Measurements from ENCODE around the gene KCNN3.

The KCNN3 gene

DNA sequence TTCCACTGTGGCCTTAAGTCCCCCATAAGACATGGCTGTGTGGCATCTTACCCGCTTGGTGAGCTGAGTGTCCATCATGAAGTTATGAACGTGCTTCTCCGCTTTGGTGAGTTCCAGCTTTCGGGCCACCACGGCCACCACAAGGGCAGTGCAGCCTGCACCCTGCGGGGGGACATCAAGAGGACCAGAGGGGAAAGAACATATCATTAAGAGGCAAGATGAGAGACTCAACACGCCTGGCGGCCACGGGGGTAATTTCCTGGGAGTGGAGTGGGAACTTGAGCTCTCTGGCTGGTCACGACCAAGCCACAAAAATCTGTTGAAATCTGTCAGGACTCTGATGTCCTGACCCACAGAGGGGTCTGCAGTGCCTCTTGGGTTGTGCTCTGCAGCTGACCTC, 144.2 kb downstream of the KCNN3 start:
- H3K9ac ChIP-seq (ENCODE audit: low read length), result no peak overlapping the region
- H3K36me3 ChIP-seq (ENCODE audit: control insufficient read depth, insufficient read depth, low read length), result no peaks in the 10 kb centered on the region
- H3K4me1 ChIP-seq (ENCODE audit: control insufficient read depth, insufficient read depth, low read length), result peaks cover 22% of the 10 kb centered on the region

GRCh38 chr1:154720328-154721297, 149.5 kb downstream of the KCNN3 start:
- Histone ChIP-seq H3K4me1 (ENCODE audit: control insufficient read depth, insufficient read depth, low read length) (peaks cover 9% of the 10 kb centered on the region), H3K36me3 (ENCODE audit: control insufficient read depth, insufficient read depth, low read length) (no peaks in the 10 kb centered on the region), H3K9me3 (ENCODE audit: control insufficient read depth, low read length) (no peaks in the 10 kb centered on the region), H3K9ac (ENCODE audit: low read length) (no peak overlapping the region), H3K4me3 (ENCODE audit: low read length) (no peak overlapping the region), H3K27me3 (ENCODE audit: control insufficient read depth, insufficient read depth, low read length) (no peaks in the 10 kb centered on the region)

More for the DNA sequence above, 144.2 kb downstream of the KCNN3 start:
- Histone ChIP-seq H3K27me3 (ENCODE audit: control insufficient read depth, insufficient read depth, low read length) (no peaks in the 10 kb centered on the region), H3K9me3 (ENCODE audit: control insufficient read depth, low read length) (no peaks in the 10 kb centered on the region), H3K4me3 (ENCODE audit: low read length) (no peak overlapping the region)

DNA sequence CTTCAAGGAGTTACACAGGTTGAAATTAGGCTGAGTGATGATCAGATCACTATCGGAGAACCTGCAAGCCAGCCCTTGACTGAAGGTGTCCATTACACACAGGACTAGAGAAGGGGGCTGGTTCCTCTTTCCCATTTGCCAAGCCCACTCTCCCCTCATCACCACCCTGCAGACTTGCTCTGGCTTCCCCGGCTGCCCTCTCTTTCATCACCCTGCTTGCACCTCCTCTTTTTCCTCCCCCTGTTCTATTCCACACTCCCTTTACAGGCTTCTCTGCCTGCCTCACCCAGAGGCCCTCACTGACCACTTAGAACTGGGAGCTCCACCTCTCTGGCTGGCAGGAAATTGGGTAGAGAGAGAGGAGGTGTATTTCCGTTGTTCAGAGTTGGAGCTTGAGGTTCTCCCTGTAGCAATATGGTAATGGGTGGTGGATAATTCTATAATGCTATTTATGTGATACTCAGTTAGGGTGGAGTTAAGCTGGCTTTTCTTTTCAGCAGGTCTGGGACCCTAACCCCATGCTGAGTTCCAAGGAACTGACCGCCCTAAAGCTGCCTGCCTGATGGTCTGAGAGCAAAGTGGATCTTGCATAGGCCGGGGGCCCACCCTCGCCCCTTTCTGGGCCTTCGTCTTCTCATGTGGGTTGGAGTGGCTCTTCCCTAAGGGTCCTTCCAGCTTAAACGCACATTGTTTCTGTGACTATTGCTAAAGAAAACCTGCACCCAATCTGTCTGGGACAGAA, 150.3 kb downstream of the KCNN3 start:
- Histone ChIP-seq H3K4me1 (ENCODE audit: control insufficient read depth, insufficient read depth, low read length) (peaks cover 9% of the 10 kb centered on the region), H3K9me3 (ENCODE audit: control insufficient read depth, low read length) (no peaks in the 10 kb centered on the region), H3K27me3 (ENCODE audit: control insufficient read depth, insufficient read depth, low read length) (no peaks in the 10 kb centered on the region), H3K36me3 (ENCODE audit: control insufficient read depth, insufficient read depth, low read length) (no peaks in the 10 kb centered on the region), H3K9ac (ENCODE audit: low read length) (no peak overlapping the region), H3K4me3 (ENCODE audit: low read length) (no peak overlapping the region)

DNA sequence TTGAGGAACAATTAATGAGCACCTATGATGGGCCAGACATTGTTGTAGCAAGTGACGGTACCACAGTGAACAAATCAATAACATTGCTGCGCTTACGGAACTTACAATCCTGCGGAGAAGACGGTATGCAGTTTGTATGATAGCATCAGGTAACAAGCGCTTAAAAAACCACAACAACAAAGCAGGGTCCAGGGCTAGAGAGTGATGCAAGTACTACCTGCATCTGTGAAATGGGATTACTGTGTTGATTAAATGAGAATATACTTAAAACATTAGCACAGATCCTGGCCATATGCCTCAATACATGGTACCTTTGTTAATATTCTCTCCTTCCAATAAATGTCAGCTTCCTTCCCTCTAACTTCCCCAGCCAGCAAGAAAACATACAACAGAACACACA, 151.5 kb downstream of the KCNN3 start:
- H3K9ac ChIP-seq (ENCODE audit: low read length), result no peak overlapping the region
- peaks cover 5% of the 10 kb centered on the region for H3K36me3 ChIP-seq (ENCODE audit: control insufficient read depth, insufficient read depth, low read length)
- H3K4me1 ChIP-seq (ENCODE audit: control insufficient read depth, insufficient read depth, low read length), result no peaks in the 10 kb centered on the region
- H3K9me3 ChIP-seq (ENCODE audit: control insufficient read depth, low read length), result no peaks in the 10 kb centered on the region
- no peaks in the 10 kb centered on the region for H3K27me3 ChIP-seq (ENCODE audit: control insufficient read depth, insufficient read depth, low read length)
- H3K4me3 ChIP-seq (ENCODE audit: low read length), result no peak overlapping the region

DNA sequence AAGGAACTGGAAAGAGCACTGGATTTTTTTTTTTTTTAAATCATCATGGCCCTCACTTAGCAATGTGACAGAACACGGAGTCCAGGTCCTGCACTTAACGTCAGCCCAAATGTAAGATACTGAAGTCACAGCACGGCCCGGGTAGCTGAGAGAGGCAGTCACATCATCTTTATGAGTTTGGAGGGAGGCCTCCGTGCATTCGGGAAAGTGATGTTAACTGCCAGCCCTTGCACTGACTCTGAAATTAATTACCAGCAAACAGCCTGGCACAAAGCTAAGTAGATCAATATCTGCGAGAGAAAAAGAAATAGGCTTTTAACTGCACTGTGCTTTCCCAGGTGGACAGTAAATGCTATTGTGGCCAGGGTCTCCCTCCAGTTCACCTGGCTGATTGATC, 152.6 kb downstream of the KCNN3 start:
- Histone ChIP-seq H3K9me3 (ENCODE audit: control insufficient read depth, low read length) (no peaks in the 10 kb centered on the region), H3K9ac (ENCODE audit: low read length) (no peak overlapping the region), H3K27me3 (ENCODE audit: control insufficient read depth, insufficient read depth, low read length) (no peaks in the 10 kb centered on the region), H3K36me3 (ENCODE audit: control insufficient read depth, insufficient read depth, low read length) (peaks cover 5% of the 10 kb centered on the region), H3K4me1 (ENCODE audit: control insufficient read depth, insufficient read depth, low read length) (no peaks in the 10 kb centered on the region), H3K4me3 (ENCODE audit: low read length) (no peak overlapping the region)

GRCh38 chr1:154716614-154717527, 153.2 kb downstream of the KCNN3 start:
- Histone ChIP-seq H3K27me3 (ENCODE audit: control insufficient read depth, insufficient read depth, low read length) (no peaks in the 10 kb centered on the region), H3K4me3 (ENCODE audit: low read length) (no peak overlapping the region), H3K9ac (ENCODE audit: low read length) (no peak overlapping the region), H3K36me3 (ENCODE audit: control insufficient read depth, insufficient read depth, low read length) (peaks cover 5% of the 10 kb centered on the region), H3K4me1 (ENCODE audit: control insufficient read depth, insufficient read depth, low read length) (no peaks in the 10 kb centered on the region), H3K9me3 (ENCODE audit: control insufficient read depth, low read length) (no peaks in the 10 kb centered on the region)

DNA sequence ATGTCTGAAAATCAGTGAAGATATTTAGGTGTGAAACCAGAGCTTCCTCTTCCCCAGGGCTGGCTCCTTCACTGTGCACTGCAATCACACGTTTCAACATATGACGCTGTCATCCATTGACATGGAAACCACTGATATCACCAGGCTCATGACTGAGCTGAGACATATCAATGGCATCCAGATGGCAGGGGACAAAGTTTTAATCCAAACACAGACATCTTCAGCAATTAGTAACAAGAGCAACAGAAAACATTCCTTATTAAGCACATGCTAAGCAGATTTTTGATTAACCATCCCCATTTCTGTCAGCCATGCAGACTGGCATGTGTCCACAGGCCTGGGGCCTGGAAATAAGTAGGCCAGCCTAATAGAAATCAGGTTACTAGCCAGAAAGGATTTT, 154.1 kb downstream of the KCNN3 start:
- Histone ChIP-seq H3K4me3 (ENCODE audit: low read length) (no peak overlapping the region), H3K4me1 (ENCODE audit: control insufficient read depth, insufficient read depth, low read length) (no peaks in the 10 kb centered on the region), H3K27me3 (ENCODE audit: control insufficient read depth, insufficient read depth, low read length) (no peaks in the 10 kb centered on the region), H3K9me3 (ENCODE audit: control insufficient read depth, low read length) (no peaks in the 10 kb centered on the region), H3K9ac (ENCODE audit: low read length) (no peak overlapping the region), H3K36me3 (ENCODE audit: control insufficient read depth, insufficient read depth, low read length) (peaks cover 5% of the 10 kb centered on the region)

GRCh38 chr1:154715385-154715784, 154.7 kb downstream of the KCNN3 start:
- Histone ChIP-seq H3K36me3 (ENCODE audit: control insufficient read depth, insufficient read depth, low read length) (peaks cover 5% of the 10 kb centered on the region), H3K27me3 (ENCODE audit: control insufficient read depth, insufficient read depth, low read length) (no peaks in the 10 kb centered on the region), H3K4me1 (ENCODE audit: control insufficient read depth, insufficient read depth, low read length) (no peaks in the 10 kb centered on the region), H3K4me3 (ENCODE audit: low read length) (no peak overlapping the region), H3K9me3 (ENCODE audit: control insufficient read depth, low read length) (no peaks in the 10 kb centered on the region), H3K9ac (ENCODE audit: low read length) (no peak overlapping the region)

GRCh38 chr1:154714638-154715037, 155.4 kb downstream of the KCNN3 start:
- Histone ChIP-seq H3K36me3 (ENCODE audit: control insufficient read depth, insufficient read depth, low read length) (peaks cover 5% of the 10 kb centered on the region), H3K4me1 (ENCODE audit: control insufficient read depth, insufficient read depth, low read length) (no peaks in the 10 kb centered on the region), H3K27me3 (ENCODE audit: control insufficient read depth, insufficient read depth, low read length) (no peaks in the 10 kb centered on the region), H3K9ac (ENCODE audit: low read length) (no peak overlapping the region), H3K9me3 (ENCODE audit: control insufficient read depth, low read length) (no peaks in the 10 kb centered on the region), H3K4me3 (ENCODE audit: low read length) (no peak overlapping the region)

DNA sequence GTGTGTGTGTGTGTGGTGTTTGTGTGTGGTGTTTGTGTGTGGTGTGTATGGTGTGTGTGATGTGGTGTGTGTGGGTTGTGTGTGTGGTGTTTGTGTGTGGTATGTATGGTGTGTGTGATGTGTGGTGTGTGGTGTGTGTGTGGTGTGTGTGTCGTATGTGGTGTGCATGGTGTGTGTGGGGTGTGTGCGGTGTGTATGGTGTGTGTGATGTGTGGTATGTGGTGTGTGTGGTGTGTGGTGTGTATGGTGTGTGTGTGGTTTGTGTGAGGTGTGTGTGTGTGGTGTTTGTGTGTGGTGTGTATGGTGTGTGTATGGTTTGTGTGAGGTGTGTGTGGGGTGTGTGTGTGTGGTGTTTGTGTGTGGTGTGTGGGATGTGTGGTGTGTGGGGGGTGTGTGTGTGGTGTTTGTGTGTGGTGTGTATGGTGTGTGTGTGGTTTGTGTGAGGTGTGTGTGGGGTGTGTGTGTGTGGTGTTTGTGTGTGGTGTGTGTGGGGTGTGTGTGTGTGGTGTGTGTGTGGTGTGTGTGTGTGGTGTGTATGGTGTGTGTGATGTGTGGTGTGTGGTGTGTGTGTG, 155.9 kb downstream of the KCNN3 start:
- Histone ChIP-seq H3K27me3 (ENCODE audit: control insufficient read depth, insufficient read depth, low read length) (no peaks in the 10 kb centered on the region), H3K4me1 (ENCODE audit: control insufficient read depth, insufficient read depth, low read length) (no peaks in the 10 kb centered on the region), H3K9me3 (ENCODE audit: control insufficient read depth, low read length) (no peaks in the 10 kb centered on the region), H3K9ac (ENCODE audit: low read length) (no peak overlapping the region), H3K36me3 (ENCODE audit: control insufficient read depth, insufficient read depth, low read length) (peaks cover 5% of the 10 kb centered on the region), H3K4me3 (ENCODE audit: low read length) (no peak overlapping the region)

GRCh38 chr1:154713005-154713404, 157.1 kb downstream of the KCNN3 start:
- H3K9me3 ChIP-seq (ENCODE audit: control insufficient read depth, low read length), result no peaks in the 10 kb centered on the region
- H3K36me3 ChIP-seq (ENCODE audit: control insufficient read depth, insufficient read depth, low read length), result peaks cover 5% of the 10 kb centered on the region
- H3K9ac ChIP-seq (ENCODE audit: low read length), result no peak overlapping the region
- no peaks in the 10 kb centered on the region for H3K4me1 ChIP-seq (ENCODE audit: control insufficient read depth, insufficient read depth, low read length)
- no peaks in the 10 kb centered on the region for H3K27me3 ChIP-seq (ENCODE audit: control insufficient read depth, insufficient read depth, low read length)
- H3K4me3 ChIP-seq (ENCODE audit: low read length), result no peak overlapping the region

Measured in mucosa of stomach (tissue), 1 donor.